GM23338 (cell line): ENCODE data around the gene ENOX1.

Experiments used
- CREB1 ChIP-seq: fragments of 250-450 bp; sonication (Bioruptor Pico); IDR thresholded peaks from 2 replicates; pipeline ENCODE4 v1.5.0; 2020; ENCODE audit warnings: low read depth, mild to moderate bottlenecking, moderate library complexity
- EZH2 ChIP-seq: fragments of 200-600 bp; sonication (generic); IDR thresholded peaks from one replicate; pipeline ENCODE4 v1.8.0; 2017; ENCODE audit warnings: antibody characterized with exemption, mild to moderate bottlenecking, low read depth; ENCODE audit not compliant: unreplicated experiment
- EZH2phosphoT487 ChIP-seq: fragments of 200-600 bp; sonication (generic); IDR thresholded peaks from one replicate; pipeline ENCODE4 v1.8.1; 2018; ENCODE audit warnings: antibody characterized with exemption; ENCODE audit not compliant: unreplicated experiment
- JUNB ChIP-seq: IDR thresholded peaks from one replicate; pipeline ENCODE4 v1.6.1; 2016; ENCODE audit warnings: antibody characterized with exemption; ENCODE audit not compliant: unreplicated experiment
- NANOG ChIP-seq: IDR thresholded peaks from 2 replicates; pipeline ENCODE4 v1.6.1; 2016; ENCODE audit warnings: antibody characterized with exemption, borderline replicate concordance
- POLR2AphosphoS5 ChIP-seq: IDR thresholded peaks from 2 replicates; pipeline ENCODE4 v1.6.1; 2016; ENCODE audit warnings: antibody characterized with exemption, low read depth
- STAT1 ChIP-seq: IDR thresholded peaks from one replicate; pipeline ENCODE4 v1.6.1; 2016; ENCODE audit warnings: antibody characterized with exemption; ENCODE audit not compliant: unreplicated experiment
- ZNF331 ChIP-seq: fragments of 250-450 bp; sonication (Bioruptor Pico); IDR thresholded peaks from 2 replicates; pipeline ENCODE4 v1.5.0; 2020; ENCODE audit warnings: low read depth, mild to moderate bottlenecking, moderate library complexity
- TF ChIP-seq, protein P1 (sequence below), 2 experiments: fragments of 200-600 bp in 1 of 2; sonication (generic) in 1 of 2; conservative IDR thresholded peaks; 2 replicates each; pipeline versions ENCODE4 v1.5.1 to v1.6.1; 2016 to 2017; ENCODE audit warnings: antibody characterized with exemption in 2 of 2, low read depth in 2 of 2, mild to moderate bottlenecking in 2 of 2, moderate library complexity in 1 of 2
- TF ChIP-seq, protein P2 (sequence below): IDR thresholded peaks from one replicate; pipeline ENCODE4 v1.6.1; 2018; ENCODE audit warnings: antibody characterized with exemption; ENCODE audit not compliant: unreplicated experiment
- TF ChIP-seq, protein P3 (sequence below): fragments of 250-450 bp; sonication (Bioruptor Pico); IDR thresholded peaks from 2 replicates; pipeline ENCODE4 v1.5.0; 2020; ENCODE audit warnings: mild to moderate bottlenecking, moderate library complexity

DNA sequence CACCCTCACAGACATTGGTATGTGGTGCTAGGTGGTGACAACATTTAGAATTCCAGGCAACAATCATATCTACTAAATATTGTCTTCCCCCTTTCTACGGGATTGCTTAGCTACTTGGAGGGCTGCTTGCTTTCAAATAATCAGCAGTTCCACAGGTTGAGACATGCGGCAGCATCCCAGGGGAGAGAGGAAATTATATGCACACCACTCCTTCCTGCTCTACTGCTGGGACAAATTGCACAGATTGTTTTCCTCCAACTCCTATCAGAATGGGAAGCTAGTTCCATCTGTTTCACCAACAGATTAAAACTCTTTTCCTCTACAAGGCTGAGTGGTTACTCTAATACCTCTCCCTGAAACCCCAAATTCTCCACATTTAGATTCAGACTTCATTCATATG is 488.0 kb downstream of the ENOX1 start:
- TF ChIP-seq, protein P1, sequence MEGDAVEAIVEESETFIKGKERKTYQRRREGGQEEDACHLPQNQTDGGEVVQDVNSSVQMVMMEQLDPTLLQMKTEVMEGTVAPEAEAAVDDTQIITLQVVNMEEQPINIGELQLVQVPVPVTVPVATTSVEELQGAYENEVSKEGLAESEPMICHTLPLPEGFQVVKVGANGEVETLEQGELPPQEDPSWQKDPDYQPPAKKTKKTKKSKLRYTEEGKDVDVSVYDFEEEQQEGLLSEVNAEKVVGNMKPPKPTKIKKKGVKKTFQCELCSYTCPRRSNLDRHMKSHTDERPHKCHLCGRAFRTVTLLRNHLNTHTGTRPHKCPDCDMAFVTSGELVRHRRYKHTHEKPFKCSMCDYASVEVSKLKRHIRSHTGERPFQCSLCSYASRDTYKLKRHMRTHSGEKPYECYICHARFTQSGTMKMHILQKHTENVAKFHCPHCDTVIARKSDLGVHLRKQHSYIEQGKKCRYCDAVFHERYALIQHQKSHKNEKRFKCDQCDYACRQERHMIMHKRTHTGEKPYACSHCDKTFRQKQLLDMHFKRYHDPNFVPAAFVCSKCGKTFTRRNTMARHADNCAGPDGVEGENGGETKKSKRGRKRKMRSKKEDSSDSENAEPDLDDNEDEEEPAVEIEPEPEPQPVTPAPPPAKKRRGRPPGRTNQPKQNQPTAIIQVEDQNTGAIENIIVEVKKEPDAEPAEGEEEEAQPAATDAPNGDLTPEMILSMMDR (conservative IDR thresholded peaks at IDR 0.05; ENCODE audit: low read depth in 2 of 2) = no peak
- no peak for TF ChIP-seq EZH2
- TF ChIP-seq POLR2AphosphoS5 = no peak
- TF ChIP-seq NANOG = no peak
- TF ChIP-seq EZH2phosphoT487 = no peak
- TF ChIP-seq JUNB = no peak
- TF ChIP-seq CREB1 = no peak
- TF ChIP-seq, protein P2, sequence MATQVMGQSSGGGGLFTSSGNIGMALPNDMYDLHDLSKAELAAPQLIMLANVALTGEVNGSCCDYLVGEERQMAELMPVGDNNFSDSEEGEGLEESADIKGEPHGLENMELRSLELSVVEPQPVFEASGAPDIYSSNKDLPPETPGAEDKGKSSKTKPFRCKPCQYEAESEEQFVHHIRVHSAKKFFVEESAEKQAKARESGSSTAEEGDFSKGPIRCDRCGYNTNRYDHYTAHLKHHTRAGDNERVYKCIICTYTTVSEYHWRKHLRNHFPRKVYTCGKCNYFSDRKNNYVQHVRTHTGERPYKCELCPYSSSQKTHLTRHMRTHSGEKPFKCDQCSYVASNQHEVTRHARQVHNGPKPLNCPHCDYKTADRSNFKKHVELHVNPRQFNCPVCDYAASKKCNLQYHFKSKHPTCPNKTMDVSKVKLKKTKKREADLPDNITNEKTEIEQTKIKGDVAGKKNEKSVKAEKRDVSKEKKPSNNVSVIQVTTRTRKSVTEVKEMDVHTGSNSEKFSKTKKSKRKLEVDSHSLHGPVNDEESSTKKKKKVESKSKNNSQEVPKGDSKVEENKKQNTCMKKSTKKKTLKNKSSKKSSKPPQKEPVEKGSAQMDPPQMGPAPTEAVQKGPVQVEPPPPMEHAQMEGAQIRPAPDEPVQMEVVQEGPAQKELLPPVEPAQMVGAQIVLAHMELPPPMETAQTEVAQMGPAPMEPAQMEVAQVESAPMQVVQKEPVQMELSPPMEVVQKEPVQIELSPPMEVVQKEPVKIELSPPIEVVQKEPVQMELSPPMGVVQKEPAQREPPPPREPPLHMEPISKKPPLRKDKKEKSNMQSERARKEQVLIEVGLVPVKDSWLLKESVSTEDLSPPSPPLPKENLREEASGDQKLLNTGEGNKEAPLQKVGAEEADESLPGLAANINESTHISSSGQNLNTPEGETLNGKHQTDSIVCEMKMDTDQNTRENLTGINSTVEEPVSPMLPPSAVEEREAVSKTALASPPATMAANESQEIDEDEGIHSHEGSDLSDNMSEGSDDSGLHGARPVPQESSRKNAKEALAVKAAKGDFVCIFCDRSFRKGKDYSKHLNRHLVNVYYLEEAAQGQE = no peak
- no peak for TF ChIP-seq STAT1
- TF ChIP-seq, protein P3, sequence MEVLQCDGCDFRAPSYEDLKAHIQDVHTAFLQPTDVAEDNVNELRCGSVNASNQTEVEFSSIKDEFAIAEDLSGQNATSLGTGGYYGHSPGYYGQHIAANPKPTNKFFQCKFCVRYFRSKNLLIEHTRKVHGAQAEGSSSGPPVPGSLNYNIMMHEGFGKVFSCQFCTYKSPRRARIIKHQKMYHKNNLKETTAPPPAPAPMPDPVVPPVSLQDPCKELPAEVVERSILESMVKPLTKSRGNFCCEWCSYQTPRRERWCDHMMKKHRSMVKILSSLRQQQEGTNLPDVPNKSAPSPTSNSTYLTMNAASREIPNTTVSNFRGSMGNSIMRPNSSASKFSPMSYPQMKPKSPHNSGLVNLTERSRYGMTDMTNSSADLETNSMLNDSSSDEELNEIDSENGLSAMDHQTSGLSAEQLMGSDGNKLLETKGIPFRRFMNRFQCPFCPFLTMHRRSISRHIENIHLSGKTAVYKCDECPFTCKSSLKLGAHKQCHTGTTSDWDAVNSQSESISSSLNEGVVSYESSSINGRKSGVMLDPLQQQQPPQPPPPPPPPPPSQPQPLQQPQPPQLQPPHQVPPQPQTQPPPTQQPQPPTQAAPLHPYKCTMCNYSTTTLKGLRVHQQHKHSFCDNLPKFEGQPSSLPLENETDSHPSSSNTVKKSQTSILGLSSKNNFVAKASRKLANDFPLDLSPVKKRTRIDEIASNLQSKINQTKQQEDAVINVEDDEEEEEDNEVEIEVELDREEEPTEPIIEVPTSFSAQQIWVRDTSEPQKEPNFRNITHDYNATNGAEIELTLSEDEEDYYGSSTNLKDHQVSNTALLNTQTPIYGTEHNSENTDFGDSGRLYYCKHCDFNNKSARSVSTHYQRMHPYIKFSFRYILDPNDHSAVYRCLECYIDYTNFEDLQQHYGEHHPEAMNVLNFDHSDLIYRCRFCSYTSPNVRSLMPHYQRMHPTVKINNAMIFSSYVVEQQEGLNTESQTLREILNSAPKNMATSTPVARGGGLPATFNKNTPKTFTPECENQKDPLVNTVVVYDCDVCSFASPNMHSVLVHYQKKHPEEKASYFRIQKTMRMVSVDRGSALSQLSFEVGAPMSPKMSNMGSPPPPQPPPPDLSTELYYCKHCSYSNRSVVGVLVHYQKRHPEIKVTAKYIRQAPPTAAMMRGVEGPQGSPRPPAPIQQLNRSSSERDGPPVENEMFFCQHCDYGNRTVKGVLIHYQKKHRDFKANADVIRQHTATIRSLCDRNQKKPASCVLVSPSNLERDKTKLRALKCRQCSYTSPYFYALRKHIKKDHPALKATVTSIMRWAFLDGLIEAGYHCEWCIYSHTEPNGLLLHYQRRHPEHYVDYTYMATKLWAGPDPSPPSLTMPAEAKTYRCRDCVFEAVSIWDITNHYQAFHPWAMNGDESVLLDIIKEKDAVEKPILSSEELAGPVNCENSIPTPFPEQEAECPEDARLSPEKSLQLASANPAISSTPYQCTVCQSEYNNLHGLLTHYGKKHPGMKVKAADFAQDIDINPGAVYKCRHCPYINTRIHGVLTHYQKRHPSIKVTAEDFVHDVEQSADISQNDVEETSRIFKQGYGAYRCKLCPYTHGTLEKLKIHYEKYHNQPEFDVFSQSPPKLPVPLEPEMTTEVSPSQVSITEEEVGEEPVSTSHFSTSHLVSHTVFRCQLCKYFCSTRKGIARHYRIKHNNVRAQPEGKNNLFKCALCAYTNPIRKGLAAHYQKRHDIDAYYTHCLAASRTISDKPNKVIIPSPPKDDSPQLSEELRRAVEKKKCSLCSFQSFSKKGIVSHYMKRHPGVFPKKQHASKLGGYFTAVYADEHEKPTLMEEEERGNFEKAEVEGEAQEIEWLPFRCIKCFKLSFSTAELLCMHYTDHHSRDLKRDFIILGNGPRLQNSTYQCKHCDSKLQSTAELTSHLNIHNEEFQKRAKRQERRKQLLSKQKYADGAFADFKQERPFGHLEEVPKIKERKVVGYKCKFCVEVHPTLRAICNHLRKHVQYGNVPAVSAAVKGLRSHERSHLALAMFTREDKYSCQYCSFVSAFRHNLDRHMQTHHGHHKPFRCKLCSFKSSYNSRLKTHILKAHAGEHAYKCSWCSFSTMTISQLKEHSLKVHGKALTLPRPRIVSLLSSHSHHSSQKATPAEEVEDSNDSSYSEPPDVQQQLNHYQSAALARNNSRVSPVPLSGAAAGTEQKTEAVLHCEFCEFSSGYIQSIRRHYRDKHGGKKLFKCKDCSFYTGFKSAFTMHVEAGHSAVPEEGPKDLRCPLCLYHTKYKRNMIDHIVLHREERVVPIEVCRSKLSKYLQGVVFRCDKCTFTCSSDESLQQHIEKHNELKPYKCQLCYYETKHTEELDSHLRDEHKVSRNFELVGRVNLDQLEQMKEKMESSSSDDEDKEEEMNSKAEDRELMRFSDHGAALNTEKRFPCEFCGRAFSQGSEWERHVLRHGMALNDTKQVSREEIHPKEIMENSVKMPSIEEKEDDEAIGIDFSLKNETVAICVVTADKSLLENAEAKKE (CRISPR knock-in tag) = no peak
- TF ChIP-seq ZNF331 = no peak
